ENCODE measurements around the gene PPP2R2B.
"Not testable (repeated sequence)": the region's sequence is repeated elsewhere in the genome, so short reads cannot be mapped to it uniquely, and the experiment has no call there.

Gene PPP2R2B

DNA sequence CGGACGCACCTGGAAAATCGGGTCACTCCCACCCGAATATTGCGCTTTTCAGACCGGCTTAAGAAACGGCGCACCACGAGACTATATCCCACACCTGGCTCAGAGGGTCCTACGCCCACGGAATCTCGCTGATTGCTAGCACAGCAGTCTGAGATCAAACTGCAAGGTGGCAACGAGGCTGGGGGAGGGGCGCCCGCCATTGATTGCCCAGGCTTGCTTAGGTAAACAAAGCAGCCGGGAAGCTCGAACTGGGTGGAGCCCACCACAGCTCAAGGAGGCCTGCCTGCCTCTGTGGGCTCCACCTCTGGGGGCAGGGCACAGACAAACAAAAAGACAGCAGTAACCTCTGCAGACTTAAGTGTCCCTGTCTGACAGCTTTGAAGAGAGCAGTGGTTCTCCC is 268.8 kb downstream of the PPP2R2B start:
- DNase-seq (ENCODE audit: low read depth, low spot score): not testable (repeated sequence)

DNA sequence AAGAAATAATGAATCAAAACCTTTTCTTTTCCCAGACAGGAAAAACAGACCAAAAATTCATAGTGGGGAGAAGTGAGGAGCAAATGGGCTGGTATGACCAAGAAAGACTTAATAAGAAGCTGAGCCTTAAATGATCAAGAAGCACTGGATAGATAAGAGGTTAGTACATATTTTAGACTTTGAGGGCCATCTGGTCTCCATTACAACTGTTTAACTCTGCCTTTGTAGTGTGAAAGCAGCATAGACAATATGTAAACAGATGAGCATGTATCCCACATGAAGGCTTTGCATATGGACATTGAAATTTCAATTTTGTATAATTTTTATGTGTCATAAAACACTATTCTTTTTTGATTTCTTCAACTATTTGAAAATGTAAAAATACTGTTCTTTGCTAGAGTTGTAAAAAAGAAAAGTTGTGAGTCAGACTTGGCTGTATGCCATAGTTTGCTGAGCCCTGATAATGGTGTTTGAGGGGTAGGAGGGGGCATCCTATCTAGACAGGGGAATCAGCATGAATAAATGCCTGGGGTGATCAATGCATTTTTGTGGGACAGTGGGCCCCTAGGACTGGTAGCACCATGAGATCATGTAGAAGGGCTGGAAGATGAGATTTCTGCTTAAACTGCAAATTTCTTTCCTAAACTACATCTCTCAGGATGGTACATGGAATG is 270.8 kb downstream of the PPP2R2B start:
- no peak for DNase-seq (ENCODE audit: low read depth, low spot score)

DNA sequence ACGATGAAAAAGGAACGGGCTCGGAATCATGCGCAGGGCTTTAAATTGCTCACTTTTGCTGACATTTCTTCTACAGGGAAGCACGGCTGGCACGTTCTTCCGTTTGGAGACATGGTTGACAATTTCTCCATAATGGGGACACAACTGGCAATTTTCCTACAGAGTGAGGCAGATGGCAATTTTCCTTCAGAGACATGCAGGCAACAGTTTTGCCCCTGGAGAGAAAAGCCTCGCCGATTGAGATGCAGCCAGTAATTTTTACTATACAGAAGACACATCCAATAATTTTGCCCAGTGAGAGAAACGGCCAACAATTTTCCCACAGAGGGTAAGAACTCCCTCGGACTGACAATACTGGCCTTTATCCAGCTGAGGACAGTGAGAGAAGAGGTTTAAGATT is 271.7 kb downstream of the PPP2R2B start:
- no peak for DNase-seq (ENCODE audit: low read depth, low spot score)

DNA sequence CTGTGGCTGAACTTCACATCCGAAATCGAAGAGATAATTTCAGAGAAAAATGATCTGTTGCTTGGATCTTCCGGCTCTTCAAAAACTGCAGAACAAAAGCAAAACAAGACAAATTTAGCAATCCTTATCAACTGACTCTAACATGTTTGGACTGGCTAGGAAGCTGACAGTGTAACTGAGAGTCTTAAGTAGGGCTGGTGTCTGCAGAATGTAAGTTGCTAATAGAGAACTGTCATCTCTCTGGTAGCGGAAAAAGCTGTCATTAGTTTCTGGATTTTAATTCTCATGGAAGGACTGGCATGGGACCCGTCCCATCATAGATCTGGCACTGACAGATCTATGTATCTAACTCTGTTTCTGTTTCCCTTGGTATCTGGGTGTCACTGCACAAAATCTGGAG is 278.2 kb downstream of the PPP2R2B start:
- no peak for DNase-seq (ENCODE audit: low read depth, low spot score)

DNA sequence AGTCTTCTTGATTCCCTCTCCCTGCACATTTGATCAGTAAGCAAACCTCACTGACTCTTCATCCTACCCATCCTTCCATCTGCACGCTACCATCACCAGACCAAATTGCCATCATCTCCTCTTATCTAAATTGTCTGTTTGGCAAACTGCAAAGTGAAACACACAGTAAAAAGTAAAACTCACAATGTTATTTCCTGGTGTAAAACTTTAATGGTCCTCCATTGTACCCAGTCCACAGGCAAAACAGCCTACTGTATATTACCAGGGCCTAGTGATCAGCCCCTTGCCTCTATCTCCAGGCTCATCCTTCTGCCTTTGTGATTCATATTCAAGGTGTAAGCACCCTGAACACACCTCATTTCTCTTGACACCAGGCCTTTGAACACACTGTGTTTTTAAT is 279.3 kb downstream of the PPP2R2B start:
- no peak for DNase-seq (ENCODE audit: low read depth, low spot score)

DNA sequence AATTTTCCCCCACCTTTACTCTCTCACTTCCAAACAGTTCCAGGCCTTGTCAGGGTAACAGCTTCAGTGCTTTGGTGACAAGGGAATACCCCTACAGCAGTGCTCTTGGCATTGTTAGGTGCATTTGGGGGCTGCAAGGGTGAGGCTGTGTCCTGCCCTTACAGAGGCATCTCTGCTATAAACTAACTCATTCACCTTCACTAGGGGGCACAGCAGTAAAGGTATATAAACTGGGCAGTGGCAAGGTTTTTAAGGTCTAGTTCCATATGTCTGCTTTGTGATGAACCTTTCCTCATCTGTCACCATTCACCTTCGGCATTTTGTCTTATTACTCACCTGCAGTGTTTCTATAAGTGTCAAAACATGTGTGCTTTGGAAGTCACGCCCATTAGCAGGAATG is 283.5 kb downstream of the PPP2R2B start:
- no peak for DNase-seq (ENCODE audit: low read depth, low spot score)

DNA sequence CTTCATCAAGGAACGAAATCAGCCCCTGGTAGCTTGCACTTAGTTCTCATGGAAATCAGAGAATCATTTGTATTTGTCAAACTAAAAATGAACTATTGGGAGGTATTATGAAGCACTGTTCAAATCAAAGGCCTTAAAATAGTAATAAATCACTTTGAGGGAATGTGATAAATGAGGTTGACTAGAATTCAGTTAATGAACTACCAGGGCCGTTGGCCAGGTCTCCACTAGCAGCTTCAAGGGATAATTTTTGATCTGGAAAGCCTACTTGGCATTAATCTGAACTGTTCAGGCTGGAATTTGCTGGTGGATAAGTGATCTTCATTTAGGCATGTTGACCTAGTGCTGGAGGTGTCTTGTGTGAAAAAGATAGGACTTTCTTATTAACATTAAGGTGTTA is 286.2 kb downstream of the PPP2R2B start:
- DNase-seq (ENCODE audit: low read depth, low spot score): no peak

DNA sequence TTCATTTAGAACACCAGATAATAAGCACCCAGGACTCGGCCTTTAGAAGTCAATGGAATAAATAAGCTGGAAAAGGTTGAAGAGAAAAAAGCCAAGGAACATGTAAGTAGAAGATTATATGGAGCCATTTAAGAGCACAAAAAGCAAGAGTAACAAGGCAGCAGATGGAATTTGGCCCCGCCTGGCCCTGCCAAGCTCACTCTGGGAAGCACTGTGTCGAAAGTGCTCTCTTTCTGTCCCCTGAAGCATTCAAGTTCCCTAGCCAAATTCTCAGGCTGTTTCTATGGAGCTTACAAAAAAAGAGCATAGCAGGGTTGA is 289.6 kb downstream of the PPP2R2B start:
- no peak for DNase-seq (ENCODE audit: low read depth, low spot score)

DNA sequence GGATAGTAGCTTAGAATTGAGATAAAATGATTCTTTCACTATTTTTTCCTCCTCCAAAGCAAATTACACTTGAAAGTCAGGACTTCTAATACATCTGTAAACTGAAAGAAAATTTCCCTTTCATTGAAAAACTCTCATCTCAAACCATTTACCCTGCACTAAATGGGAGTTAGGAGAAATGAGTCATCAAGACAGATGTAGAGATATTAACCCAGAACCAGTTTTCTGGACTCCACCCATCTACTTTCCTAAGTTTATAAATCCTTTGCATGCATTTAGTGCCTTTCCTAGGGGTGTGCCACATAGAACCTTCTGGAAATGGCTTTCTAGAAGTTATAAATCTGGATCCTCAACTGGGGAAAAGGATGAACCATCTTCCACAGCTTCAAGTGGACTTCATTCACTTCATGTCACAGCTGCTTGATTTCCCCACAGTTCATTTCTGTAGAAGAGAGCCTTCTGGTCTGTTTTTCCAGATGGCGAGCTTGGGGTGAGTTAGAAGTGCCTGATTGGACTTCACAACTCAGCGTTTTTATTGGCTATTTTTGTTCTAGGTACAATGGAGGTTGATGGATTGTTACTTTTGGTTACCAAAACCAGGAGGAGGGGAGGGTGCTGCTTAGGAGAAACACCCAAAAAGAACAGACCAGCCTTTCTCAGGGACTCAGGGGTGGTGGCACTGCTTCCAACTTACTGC is 290.1 kb downstream of the PPP2R2B start:
- no peak for DNase-seq (ENCODE audit: low read depth, low spot score)

DNA sequence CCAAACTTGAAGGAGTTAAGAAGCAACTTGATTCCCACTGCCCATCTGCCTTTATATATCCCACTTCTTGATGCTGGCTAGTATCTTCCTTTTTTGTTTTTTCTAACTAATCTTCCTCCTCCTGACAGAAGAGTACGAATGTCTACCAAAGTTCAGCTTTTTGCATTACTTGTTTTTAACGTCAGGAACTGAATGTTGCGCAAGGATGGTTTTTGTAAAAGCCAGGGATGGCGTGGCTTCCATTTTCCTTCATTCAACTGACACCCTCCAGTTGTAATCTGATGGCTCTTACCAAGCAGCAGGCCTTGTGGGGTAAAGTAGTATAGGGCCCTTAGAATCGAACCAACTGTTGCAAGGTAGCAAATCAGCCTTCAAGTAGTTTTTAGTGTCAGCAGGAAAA is 291.8 kb downstream of the PPP2R2B start:
- no peak for DNase-seq (ENCODE audit: low read depth, low spot score)

DNA sequence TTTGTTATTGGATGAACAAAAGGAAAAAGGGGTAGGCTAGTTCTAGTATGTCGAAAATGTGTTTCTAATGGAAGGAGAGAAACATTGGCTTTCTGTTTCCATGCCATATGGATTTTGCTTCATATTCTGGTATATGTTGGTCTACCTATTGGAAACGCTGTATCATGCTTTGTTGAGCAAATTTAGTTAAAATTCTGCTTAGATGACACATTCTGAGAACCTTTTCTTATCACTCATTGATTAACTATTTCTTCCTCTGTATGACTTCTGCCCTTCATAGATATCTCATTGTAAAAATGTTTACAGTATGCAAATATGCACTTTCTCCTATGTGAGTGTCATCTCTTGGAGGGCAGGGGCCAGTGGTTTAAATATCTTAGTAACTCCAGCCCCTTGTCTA is 293.8 kb downstream of the PPP2R2B start:
- no peak for DNase-seq (ENCODE audit: low read depth, low spot score)

DNA sequence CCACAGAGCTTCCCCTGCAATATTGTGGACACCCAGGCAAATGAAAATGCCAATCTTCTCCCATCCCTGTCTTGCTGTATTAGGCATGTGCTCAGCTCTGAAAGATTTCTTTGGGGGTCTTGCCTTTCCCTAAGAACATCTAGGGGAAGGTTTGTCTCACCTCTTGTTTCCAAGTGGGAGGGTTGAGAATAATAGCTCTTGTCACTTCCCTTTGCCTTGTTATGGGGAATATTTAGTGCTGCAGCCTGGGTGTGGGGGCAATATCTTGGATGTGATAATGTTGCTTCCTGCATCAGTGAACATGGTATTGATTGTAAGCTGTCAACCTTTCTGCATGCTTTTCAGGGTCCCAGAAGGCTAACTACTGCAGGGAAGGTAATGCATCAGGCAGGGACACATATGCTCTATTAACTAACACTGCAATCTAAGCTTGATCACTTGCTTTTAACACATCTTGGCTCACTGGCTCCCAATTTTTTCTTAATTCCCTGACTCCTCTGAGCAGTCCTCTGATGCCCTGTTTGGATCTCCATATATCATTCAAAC is 296.4 kb downstream of the PPP2R2B start:
- no peak for DNase-seq (ENCODE audit: low read depth, low spot score)

DNA sequence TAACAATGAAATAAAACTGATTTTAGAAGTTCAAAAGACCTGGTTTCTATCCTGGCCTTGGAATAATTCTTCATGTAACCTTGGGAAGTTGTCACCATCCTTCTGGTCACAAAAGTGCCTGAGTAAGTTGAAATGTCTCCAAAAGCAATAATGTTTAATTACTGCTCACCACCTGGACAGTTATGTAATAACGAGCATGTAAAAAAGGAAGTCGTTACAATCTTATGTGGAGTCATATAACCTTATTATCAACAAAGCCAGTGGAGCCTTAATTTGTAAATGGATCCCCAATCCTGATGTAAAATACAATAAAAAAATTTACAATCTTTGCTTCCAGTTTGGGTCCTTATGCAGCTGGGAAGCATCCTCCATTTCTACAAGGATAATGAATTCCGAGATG is 298.3 kb downstream of the PPP2R2B start:
- DNase-seq (ENCODE audit: low read depth, low spot score): no peak

DNA sequence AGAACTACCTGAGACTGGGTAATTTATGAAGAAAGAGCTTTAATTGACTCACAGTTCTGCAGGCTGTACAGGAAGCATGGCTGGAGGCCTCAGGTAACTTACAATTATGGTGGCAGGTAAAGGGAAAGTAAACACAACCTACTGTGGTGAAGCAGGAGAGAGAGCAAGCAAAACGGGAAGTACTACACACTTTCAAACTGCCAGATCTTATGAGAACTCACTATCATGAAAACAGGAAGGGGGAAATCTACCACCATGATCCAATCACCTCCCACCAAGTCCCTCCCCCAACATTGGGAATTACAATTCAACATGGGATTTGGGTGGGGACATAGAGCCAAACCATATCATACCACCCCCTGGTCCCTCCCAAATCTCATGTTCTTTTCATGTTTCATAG is 303.8 kb downstream of the PPP2R2B start:
- DNase-seq (ENCODE audit: low read depth, low spot score): no peak

DNA sequence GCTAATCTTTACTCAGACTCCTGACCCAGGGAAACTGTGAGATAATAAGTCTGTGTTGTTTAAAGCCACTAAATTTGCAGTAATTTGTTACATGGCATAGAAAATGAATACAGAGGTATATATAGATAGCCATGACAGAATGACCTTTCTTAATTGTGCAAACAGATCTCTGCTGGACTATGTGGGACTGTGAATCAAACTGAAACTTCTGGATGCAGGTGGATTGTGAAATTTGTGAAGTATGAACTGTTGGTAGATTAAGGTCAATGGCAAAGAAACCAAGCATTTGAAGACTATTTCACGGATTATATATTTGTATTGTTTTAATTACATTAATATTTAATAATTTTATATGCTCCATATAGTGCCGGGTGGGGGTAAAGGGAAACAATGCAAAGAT is 310.4 kb downstream of the PPP2R2B start:
- DNase-seq (ENCODE audit: low read depth, low spot score): no peak

DNA sequence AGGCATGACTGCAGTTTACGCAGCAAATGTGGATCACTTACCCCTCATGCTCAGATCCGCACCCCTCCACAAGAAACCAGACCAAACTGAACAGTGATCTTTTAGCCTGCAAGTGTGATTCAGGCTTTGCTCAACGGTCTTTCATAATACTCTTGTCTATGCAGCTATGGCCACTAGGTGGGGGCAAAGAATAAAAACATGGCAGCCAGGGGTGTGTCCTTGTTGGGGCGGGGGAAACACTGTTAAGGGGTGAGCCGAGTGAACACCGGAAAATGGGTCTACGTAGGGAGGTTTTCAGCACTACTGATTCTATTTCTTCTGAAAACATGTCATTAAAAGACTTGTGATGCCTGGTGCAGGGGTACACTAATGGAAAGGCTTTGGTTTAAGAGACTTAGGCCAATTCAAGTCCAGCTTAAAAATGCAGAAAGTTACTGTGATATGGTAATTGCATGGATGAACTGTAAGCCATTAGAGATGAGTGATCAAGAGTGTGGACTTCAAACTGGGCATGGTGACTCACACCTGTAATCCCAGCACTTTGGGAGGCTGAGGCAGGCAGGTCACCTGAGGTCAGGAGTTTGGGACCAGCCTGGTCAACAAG is 312.7 kb downstream of the PPP2R2B start:
- DNase-seq (ENCODE audit: low read depth, low spot score): peak; percentile 62

DNA sequence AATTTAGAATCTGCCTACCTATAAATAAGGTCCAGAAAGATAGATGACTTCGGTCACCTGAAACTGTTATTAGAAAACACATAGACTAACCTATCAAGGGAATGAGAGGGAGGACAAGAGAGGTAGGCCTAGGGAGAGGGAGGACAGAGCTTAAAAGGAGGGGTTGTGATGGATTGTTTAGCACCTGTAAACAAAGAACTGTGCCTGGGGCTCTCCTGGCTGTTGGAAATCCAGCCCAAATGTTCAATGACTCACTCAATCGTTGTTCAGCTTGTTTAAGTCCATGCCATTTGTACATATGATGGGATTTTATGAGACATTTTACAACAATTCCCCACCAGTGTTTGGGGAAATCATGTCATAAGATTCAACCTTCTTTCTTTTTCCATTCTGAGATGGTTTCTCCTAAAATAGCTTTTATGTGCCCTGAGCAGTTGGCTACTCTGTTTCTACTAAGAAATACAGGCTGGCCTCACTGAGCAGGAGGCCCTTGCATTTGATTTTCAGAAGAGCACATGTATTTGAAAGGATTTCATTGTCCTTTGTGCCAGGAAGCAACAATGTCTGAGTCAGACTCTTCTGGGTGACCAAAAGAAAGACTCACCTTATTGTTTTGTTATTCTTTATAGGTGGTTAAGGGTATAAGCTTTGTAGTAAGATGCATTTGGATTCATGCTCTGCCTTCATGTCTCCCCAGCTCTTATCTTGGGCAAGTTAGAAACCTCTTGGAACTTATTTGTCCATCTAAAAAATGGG is 314.4 kb downstream of the PPP2R2B start:
- peak; percentile 84 for DNase-seq (ENCODE audit: low read depth, low spot score)

DNA sequence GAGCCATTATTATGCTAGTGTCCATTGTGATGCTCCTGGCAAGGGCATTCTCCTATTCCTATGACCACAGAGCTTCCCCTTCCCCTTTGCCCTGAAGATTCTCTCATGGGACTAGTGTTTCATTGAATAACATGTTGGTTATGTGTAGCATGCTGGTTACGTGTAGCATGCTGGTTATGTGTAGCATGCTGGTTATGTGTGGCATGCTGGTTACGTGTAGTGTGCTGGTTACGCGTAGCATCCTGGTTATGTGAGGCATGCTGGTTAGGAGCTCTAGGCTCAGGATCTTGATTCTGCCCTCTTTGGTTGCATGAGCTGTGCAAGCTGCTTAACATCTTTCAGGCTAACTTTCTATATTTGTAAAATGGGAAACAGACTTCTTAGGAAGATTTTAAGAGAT is 316.1 kb downstream of the PPP2R2B start:
- no peak for DNase-seq (ENCODE audit: low read depth, low spot score)

DNA sequence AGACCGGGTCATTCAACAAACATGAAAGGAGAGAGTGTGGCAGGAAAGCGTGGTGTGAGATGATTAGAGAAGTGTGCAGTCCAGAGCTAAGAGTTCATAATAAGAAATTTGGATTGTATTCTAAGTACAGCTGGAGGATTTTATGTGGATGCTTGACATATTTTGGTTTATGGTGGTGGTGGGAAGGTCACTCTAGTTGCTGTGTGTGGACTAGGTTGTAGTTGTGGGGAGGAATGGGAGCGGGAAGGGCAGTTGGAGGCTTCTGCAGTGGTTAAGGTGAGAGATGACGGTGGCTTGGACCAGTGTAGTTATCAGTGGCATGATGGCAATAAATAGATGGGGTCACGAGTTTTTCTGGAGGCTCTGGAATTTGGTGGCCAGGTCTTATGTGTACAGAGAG is 316.8 kb downstream of the PPP2R2B start:
- DNase-seq (ENCODE audit: low read depth, low spot score): no peak

DNA sequence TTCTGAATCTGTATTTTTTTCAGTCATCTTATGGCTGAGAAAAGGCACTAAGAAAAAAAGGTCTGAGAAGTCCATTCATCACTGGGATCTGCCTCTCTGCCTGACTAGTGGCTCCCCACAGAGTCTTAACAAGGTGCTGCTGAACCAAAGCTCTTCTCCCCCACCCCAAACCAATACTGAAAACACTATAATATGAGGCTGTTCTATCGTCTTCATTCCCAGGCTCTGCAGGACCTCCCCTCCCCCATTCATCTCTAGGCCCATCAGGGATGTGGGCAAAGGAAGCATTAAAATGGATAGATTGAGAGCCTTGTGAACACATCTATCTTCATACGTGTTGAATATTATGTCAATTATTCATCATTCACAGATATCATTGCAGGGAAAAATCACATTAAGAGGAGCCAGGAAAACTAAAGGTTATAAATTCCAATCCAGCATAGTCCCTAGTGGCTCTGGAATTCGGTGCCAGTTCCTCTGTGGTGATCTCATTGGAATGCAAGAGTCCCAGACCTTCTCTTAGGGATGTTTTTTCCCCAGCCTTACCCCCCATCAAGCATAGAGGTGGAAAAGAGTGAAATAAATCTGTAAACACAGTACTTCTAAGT is 318.2 kb downstream of the PPP2R2B start:
- peak; percentile 40 for DNase-seq (ENCODE audit: low read depth, low spot score)

DNA sequence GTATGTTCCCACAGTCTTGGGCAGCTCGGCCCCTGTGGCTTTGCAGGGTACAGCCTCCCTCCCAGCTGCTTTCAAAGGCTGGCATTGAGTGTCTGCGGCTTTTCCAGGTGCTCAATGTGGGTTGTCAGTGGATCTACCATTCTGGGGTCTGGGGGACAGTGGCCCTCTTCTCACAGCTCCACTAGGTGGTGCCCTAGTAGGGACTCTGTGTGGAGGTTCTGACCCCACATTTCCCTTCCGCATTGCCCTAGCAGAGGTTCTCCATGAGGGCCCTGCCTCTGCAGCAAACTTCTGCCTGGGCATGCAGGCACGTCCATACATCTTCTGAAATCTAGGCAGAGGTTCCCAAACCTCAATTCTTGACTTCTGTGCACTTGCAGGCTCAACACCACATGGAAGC is 321.7 kb downstream of the PPP2R2B start:
- DNase-seq (ENCODE audit: low read depth, low spot score): not testable (repeated sequence)

DNA sequence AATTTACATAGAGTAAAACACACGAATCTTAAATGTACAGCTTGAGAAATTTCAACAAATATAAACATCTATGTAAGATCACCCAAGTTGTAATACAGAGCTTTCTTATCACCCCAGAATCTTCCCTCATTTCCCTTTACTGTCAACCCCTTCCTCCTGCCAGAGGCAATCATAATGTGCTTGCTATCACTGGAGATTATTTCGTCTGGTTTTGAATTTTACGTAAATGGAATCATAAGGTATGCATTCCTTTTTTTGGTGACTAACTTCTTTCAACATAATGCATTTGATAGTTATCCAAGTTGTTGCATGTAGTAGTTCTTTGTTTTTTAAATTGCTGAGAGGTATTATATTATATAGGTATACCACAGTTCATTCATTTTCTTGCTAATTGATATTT is 325.1 kb downstream of the PPP2R2B start:
- no peak for DNase-seq (ENCODE audit: low read depth, low spot score)

Measured in ELF-1 (cell line).